Measurements from ENCODE around the gene SCN5A.

- TF ChIP-seq POLR2A (IDR thresholded peaks at IDR 0.05; ENCODE audit: low read depth, low read length) (no peak), TAF1 (IDR thresholded peaks at IDR 0.05; ENCODE audit: borderline replicate concordance, low read depth, low read length) (no peak)
These were observed 67.2 kb downstream of the SCN5A start for GRCh38 chr3:38582316-38582715.
